Midbrain (tissue), 1 donor: Measurements from ENCODE around the gene STXBP1.
"Not testable (repeated sequence)": the region's sequence is repeated elsewhere in the genome, so short reads cannot be mapped to it uniquely, and the experiment has no call there.

Experiments used
- DNase-seq: peaks from one replicate; lab custom pipeline; 2025; lab: John Stamatoyannopoulos, UW

The STXBP1 gene

GRCh38 chr9:127621339-127621970, 9.4 kb downstream of the STXBP1 start:
- DNase-seq = not testable (repeated sequence)

GRCh38 chr9:127626752-127627493, 14.8 kb downstream of the STXBP1 start:
- DNase-seq = no peak

GRCh38 chr9:127627494-127627855, 15.4 kb downstream of the STXBP1 start:
- no peak for DNase-seq

DNA sequence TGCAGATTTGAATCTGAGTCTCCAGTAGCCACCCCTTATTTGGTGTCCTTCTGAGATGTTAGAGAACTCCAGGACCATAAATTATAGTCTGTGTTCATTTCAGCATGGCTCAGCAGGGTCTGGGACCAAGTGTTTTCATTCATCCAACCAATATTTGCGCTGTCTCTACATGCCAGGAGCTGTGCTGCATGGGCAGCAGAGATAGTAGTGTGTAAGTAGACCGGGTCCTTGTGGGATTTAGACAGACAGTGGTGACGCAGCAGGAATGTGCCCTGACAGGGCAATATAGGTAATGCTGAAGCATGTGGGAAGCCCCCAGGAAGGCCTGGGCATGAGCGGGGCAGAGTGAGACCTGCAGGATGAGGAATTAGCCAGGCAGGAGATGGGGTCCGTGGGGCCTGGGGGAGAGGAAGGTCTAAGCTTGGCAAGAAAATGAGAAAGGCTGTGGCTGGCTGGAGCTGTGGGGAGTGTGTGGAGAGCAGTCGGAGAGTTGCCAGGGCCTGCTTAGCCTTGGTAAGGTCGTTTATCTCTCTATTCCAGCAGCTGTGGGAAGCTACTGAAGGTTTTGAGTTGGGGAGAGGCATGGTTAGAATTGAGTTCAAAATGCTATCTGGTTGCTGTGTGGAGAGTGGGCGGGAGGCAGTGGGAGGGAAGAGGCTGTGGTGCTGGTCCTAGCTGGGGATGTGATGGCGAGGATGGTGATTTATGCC, 16.8 kb downstream of the STXBP1 start:
- no peak for DNase-seq

GRCh38 chr9:127629468-127630081, 17.5 kb downstream of the STXBP1 start:
- no peak for DNase-seq

DNA sequence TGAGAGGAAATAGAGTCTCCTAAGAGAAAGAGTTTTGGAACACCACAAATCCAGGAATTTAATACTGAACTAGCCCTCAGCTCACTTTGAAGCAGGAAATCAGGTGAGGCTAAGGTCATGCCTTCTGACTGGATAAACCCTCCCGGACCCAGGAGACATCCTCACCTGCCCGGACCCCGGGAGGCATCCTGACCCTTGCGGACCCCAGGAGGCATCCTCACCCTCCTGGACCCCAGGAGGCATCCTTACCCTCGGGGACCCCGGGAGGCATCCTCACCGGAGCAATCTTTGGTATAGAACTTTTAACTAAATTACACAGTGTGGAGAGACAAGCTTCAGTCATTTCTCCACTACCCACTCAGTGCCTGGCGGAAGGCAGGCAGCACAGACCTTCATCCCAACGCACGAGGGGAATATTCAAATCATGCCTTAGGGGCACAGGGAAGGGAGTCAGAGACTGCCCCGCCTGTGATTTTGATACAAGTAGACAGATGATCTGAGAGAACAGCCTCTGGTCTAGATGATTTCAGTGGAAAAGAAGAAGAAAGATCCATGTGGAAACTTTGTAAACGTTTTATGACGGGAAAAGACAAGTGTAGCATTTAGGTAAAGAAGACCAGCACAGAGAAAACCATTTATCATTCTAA, 21.3 kb downstream of the STXBP1 start:
- DNase-seq = no peak

DNA sequence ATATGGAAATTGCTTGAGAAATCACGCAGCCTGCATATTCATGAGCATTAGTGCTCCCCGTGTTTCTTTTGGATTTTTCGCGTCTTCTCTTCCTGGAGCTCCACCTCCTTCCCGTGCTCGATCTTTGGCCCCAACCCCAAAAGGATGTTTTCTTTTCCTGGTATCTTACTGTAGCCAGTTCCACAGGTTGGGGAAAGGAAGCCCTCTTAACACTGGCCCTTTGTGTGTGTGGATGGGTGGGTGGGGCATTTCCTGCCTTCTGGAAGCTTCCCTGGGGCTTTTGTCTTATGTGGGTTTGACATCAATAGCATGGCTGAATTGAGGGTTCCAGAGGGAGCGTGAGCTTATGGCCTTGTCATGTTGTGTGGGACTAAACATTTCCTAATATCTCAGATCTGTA, 21.9 kb downstream of the STXBP1 start:
- DNase-seq = no peak

GRCh38 chr9:127634698-127635097, 22.6 kb downstream of the STXBP1 start:
- DNase-seq = no peak

GRCh38 chr9:127635201-127635735, 23.2 kb downstream of the STXBP1 start:
- DNase-seq = no peak

DNA sequence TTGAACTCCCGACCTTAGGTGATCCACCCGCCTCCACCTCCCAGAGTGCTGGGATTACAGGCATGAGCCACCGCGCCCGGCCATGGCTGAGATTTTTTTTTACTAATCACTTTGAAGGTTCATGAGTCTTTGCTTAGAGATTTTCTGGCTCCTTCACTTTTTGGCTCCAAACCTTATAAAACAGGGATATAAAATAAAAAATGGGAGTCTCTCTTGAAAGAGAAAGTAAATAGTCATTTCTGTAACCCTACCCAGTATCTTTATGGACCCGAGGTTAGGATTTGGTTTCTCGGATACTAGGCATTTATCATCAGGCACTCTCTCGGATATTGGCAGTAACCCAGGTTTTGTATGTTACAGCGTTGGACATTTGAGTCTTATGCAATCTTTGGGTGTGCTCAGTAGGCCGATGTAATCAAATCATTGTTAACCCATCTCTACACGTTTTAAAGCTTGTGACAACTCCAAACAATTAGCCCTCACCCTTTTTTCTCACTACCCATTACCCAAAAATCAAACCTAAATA, 25.3 kb downstream of the STXBP1 start:
- no peak for DNase-seq

DNA sequence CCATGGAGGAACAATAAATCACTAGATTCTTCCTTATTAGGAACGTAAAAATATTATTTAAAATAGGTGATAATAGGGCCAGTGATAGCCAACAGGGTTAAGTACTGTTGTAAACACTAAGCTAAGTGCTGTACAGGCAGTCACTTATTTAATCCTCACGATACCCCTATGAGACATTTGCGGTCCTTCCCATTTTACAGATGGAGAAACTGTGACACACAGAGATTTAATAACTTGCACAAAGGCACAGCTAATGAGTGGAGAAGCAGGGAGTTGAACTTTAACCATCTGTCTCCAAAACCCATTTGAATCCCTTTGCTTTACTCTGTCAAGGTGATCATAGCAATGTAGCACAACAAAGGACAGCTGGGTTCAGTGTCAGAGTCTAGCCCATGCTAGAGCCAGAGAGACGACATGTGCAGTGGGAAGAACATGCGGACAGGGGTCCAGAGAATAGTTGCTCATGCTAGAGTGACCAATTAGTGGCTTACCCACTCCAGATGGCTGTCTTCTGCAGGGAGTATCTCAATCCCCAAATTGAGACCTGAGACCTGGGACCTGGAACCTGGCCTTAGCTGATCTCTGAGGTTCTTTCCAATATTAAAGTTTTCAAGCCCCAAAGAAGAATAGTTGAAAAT, 28.9 kb downstream of the STXBP1 start:
- DNase-seq = no peak

- DNase-seq = no peak
Measured at GRCh38 chr9:127642082-127642740, 30.1 kb downstream of the STXBP1 start.

- DNase-seq = no peak
Measured at GRCh38 chr9:127644146-127644827, 32.2 kb downstream of the STXBP1 start.

DNA sequence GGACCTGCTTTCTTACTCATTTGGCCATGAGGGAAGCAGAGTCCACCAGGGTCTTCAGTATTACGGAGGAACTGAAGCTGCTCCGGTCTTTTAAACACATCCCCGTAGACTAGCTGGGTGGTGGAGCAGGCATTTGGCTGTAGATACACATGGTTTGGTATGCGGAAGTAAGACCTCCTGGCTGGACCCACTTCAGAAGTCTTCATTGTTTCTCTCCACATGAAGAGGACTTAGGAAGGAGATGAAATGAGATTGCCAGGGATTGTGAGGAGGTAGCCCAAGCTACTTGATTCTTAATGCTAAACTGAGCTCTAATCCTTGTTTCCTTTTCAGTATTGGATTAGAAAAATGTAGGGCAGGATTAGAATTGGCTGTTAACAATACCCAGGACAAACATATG, 32.9 kb downstream of the STXBP1 start:
- no peak for DNase-seq

GRCh38 chr9:127647451-127647850, 35.4 kb downstream of the STXBP1 start:
- DNase-seq = no peak

DNA sequence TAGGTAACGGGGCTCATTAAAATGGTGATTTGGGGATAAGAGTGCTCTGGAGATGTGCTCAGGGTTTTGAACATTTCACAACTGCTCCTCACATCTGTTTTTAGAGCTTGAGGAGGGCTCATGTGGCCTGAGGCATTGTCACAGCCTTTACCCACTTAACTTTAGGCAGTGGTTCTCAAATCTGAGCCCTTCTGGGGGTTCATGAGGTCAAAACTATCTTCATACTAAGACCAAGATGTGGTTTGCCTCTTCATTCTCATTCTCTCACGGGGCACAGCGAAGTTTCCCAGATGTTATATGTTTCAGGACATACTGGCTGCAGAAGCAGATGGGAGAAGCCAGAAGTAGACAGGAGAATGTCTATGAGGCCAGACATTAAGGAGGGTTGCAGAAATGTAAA, 38.4 kb downstream of the STXBP1 start:
- no peak for DNase-seq

DNA sequence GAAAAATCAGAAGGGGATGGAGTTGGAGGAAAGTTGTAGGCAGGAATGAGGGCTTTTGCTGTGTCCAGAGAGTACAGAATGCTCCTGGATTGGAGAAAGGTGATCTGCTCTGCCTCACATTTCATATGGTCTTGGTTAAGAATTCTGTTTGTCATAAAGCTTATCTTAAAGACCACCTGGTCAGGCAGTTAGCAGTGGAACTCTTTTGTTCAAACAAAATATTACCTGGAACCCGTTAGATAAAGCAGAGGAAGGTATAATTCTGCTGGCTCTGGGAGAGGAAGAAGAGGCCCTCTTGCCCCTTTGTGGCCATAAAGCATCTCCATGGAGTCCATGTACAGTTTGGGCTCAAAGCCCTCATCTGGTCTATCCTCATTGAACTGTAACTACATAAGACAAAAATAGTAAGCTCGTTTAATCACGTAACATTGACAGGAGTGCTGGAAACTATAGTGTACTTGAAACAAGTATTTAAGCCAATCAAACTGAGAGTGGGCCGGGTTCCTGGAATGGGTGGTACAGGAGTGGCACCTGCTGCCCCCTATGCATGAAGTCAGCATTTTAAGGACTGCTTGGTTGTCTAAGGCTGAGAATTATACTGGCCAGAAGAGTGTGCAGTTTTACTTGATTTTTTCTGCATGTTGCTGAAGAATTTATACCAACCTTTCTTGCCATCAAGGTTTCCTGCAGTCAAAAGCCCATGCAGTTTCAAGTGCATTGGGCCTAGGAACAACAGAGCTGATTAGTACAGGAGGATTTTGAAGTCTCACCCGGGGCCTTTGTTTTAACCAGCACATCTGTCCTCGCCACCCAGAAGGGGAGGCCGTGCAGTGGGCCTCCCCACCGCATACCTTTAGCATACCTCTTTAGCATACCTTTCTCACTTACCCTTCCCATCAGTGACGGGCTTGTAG, 39.9 kb downstream of the STXBP1 start:
- DNase-seq = no peak

- no peak for DNase-seq
Measured at GRCh38 chr9:127652733-127653132, 40.7 kb downstream of the STXBP1 start.

- DNase-seq = no peak
Measured at GRCh38 chr9:127654619-127655018, 42.5 kb downstream of the STXBP1 start.
